Cardiac muscle cell (in vitro differentiated cells and primary cell): ENCODE measurements around the gene DOCK1. TPM values are rescaled to one million over a fixed set of nuclear protein-coding genes. Genes with fewer than 3 reads are reported as not detected.

Source experiments
- DNase-seq, 2 donors: peaks; one replicate each; pipeline versions ENCODE4 v3.0.0 to v3.0.0-alpha.2; 2010 to 2017; ENCODE audit warnings: low read depth in 1 of 2, low spot score in 1 of 2
- H3K27ac ChIP-seq: fragments of 200-600 bp; sonication (generic); 2 replicates; pipeline ENCODE4 v1.5.1; 2016
- H3K27me3 ChIP-seq: fragments of 200-600 bp; sonication (generic); 2 replicates; pipeline ENCODE4 v1.6.0; 2016; ENCODE audit warnings: control low read depth
- H3K36me3 ChIP-seq: fragments of 200-600 bp; sonication (generic); 2 replicates; pipeline ENCODE4 v1.5.1; 2016; ENCODE audit warnings: control low read depth
- H3K4me1 ChIP-seq: fragments of 200-600 bp; sonication (generic); 2 replicates; pipeline ENCODE4 v1.8.1; 2017; ENCODE audit warnings: low read depth, mild to moderate bottlenecking, mixed run types
- H3K4me3 ChIP-seq: fragments of 200-600 bp; sonication (generic); 2 replicates; pipeline ENCODE4 v1.5.1; 2016; ENCODE audit warnings: mild to moderate bottlenecking
- H3K9me3 ChIP-seq: fragments of 200-600 bp; sonication (generic); 2 replicates; pipeline ENCODE4 v1.5.1; 2017; ENCODE audit warnings: low read depth, mild to moderate bottlenecking, control low read depth
- CTCF ChIP-seq: IDR thresholded peaks from 2 replicates; pipeline ENCODE4 v1.5.1; 2012; ENCODE audit warnings: low read depth, mild to moderate bottlenecking, low read length
- polyA plus RNA-seq: library from polyadenylated mRNA; unstranded; fragments of >200 nt; fragmentation: Nextera tagmentation; extraction: Ambion mirVana; gene quantifications from 2 replicates; pipeline ENCODE4 v1.2.1, GENCODE V29; 2016
- total RNA-seq: library from RNA; depleted of rRNA; stranded (reverse); fragments of >200 nt; gene quantifications from 2 replicates; pipeline ENCODE4 v1.2.3, GENCODE V29; 2016

DOCK1 gene
- total and polyA plus RNA-seq, 2 experiments from 2014 or later: 15.0 to 30.6 TPM

GRCh38 chr10:127447197-127447596 lies 542.0 kb downstream of the DOCK1 start:
- Histone ChIP-seq H3K4me3 (no peak overlapping the region), H3K27ac (no peak overlapping the region), H3K36me3 (no peaks in the 10 kb centered on the region), H3K27me3 (no peaks in the 10 kb centered on the region), H3K4me1 (no peaks in the 10 kb centered on the region), H3K9me3 (no peaks in the 10 kb centered on the region)
- DNase-seq: no peak
- no peak for TF ChIP-seq CTCF

DNA sequence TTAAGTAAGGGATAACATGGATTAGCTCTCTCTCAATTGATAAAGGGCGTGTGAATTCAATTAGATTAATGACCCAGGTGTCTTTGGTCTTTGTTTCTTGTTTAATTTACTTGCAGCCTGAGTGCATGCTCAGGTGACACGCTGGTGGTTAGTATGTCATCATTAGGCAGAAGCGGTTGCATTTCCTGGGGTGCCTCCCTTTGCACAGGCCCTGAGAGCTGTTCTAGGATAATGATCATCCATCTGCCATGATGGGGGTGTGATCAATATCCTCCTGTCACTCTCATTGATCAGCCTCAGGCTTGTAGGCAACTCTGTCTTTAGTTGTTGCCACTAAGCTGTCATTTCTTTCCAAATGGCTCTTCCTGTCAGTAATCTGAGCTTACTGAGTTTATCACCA lies 544.3 kb downstream of the DOCK1 start:
- no peaks in the 10 kb centered on the region for H3K9me3 ChIP-seq
- H3K4me1 ChIP-seq: peaks cover 5% of the 10 kb centered on the region
- DNase-seq: no peak
- no peak overlapping the region for H3K27ac ChIP-seq
- H3K27me3 ChIP-seq: no peaks in the 10 kb centered on the region
- no peak for TF ChIP-seq CTCF
- no peak overlapping the region for H3K4me3 ChIP-seq
- H3K36me3 ChIP-seq: no peaks in the 10 kb centered on the region

DNA sequence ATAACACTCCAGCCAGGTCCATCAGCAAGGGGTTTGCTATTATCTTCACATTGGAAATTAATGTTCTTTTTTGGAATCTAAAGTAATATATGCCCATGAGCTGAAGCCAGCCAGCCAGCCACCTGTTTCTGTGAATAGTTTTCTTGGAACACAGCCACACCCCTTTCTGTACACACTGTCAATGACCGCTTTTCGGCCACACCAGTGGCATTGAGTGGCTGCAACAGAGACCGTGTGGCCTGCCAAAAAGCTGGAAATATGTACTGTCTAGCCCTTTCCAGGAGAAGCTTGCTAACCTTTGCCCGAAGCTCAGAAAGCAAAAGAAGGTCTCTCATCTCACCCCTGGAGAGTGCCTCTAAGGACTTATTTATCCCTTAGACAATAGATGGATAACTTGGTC lies 545.4 kb downstream of the DOCK1 start:
- Histone ChIP-seq H3K9me3 (no peaks in the 10 kb centered on the region), H3K27me3 (no peaks in the 10 kb centered on the region), H3K4me3 (no peak overlapping the region), H3K4me1 (peaks cover 5% of the 10 kb centered on the region), H3K36me3 (no peaks in the 10 kb centered on the region), H3K27ac (no peak overlapping the region)
- no peak for DNase-seq
- no peak for TF ChIP-seq CTCF

DNA sequence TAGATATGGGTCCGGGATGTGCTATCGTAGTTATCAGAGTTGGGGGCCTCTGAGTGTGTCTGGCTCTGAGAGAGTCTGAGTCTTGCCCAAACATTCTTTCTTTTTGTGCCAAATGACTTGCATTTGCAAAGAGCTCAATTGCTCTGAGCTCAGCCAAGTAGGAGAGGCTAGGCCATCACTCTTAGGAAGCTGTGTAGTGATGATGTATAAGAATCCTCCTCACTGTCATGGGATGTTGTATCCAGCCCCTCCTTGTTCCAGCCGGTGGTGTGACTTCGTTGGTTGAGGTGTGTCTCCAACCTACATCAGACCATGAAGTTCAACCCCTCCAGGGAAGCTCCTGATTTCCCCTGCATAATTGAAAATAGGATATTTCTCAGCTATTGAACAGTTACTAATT lies 546.4 kb downstream of the DOCK1 start:
- no peak for DNase-seq
- H3K36me3 ChIP-seq: no peaks in the 10 kb centered on the region
- H3K4me3 ChIP-seq: no peak overlapping the region
- H3K9me3 ChIP-seq: no peaks in the 10 kb centered on the region
- H3K27ac ChIP-seq: no peak overlapping the region
- H3K4me1 ChIP-seq: peaks cover 5% of the 10 kb centered on the region
- H3K27me3 ChIP-seq: no peaks in the 10 kb centered on the region
- no peak for TF ChIP-seq CTCF

- H3K36me3 ChIP-seq: no peaks in the 10 kb centered on the region
- peak overlapping the region; percentile 6 for H3K27ac ChIP-seq
- no peak overlapping the region for H3K4me3 ChIP-seq
- TF ChIP-seq CTCF: no peak
- no peaks in the 10 kb centered on the region for H3K9me3 ChIP-seq
- DNase-seq: no peak
- no peaks in the 10 kb centered on the region for H3K27me3 ChIP-seq
- H3K4me1 ChIP-seq: peaks cover 5% of the 10 kb centered on the region
These were observed 547.3 kb downstream of the DOCK1 start for GRCh38 chr10:127452568-127452967.

- Histone ChIP-seq H3K27ac (no peak overlapping the region), H3K9me3 (no peaks in the 10 kb centered on the region), H3K4me3 (no peak overlapping the region)
These were observed 548.5 kb downstream of the DOCK1 start for GRCh38 chr10:127453706-127454105.

More at GRCh38 chr10:127453706-127454105, 548.5 kb downstream of the DOCK1 start:
- no peak for DNase-seq
- Histone ChIP-seq H3K4me1 (peaks cover 5% of the 10 kb centered on the region), H3K27me3 (no peaks in the 10 kb centered on the region), H3K36me3 (no peaks in the 10 kb centered on the region)
- TF ChIP-seq CTCF: no peak
